IMR-90 (cell line): ENCODE measurements around the gene SRMS. TPM values are rescaled to one million over a fixed set of nuclear protein-coding genes. Genes with fewer than 3 reads are reported as not detected.

Experiments used
- ATAC-seq: fragments of 200-7000 bp; cut with Tn5 transposase; 2 replicates; pipeline ENCODE4 v1.9.1; 2020; ENCODE audit warnings: low read depth, mild to moderate bottlenecking, moderate library complexity
- BruUV-seq: library from RNA; stranded (reverse); fragments of 400-500 nt; replicated peaks from 2 replicates; lab custom pipeline; 2021; lab: Mats Ljungman, UMichigan
- CTCF ChIA-PET: fragments of 300-600 bp; formaldehyde crosslinking; extraction: SDS; loops from one replicate; lab custom pipeline; 2021; ENCODE audit warnings: antibody characterized with exemption; lab: Yijun Ruan, JAX
- POLR2A ChIA-PET: fragments of 300-600 bp; sonication (Branson Sonifier 250); formaldehyde crosslinking; loops from one replicate; lab custom pipeline; 2022; ENCODE audit warnings: antibody characterized with exemption; ENCODE audit not compliant: unreplicated experiment; lab: Charles Lee
- DNase-seq: peaks from one replicate; pipeline ENCODE4 v3.0.0; 2013
- H2AFZ ChIP-seq: replicated peaks from 2 replicates; pipeline ENCODE3; 2013; ENCODE audit warnings: low read length, mild to moderate bottlenecking; ENCODE audit not compliant: poor library complexity
- H2AK5ac ChIP-seq: 2 replicates; pipeline ENCODE4 v1.6.1; 2013; ENCODE audit warnings: low read depth, low read length, inconsistent platforms
- H2AK9ac ChIP-seq: replicated peaks from 2 replicates; pipeline ENCODE3; 2013; ENCODE audit warnings: mild to moderate bottlenecking, low read depth, low read length, moderate library complexity; ENCODE audit not compliant: poor library complexity
- H2BK120ac ChIP-seq: 2 replicates; pipeline ENCODE4 v1.6.1; 2013; ENCODE audit warnings: low read depth, low read length, inconsistent platforms
- H2BK15ac ChIP-seq: 3 replicates; pipeline ENCODE4 v1.6.1; 2013; ENCODE audit warnings: low read depth, low read length, inconsistent platforms
- H2BK20ac ChIP-seq: 2 replicates; pipeline ENCODE4 v1.6.1; 2013; ENCODE audit warnings: low read depth, mild to moderate bottlenecking, inconsistent platforms, low read length, moderate library complexity
- H2BK5ac ChIP-seq: 2 replicates; pipeline ENCODE4 v1.6.1; 2013; ENCODE audit warnings: mild to moderate bottlenecking, low read depth, low read length, inconsistent platforms; ENCODE audit not compliant: poor library complexity, severe bottlenecking
- H3K14ac ChIP-seq: replicated peaks from 2 replicates; pipeline ENCODE4 v1.6.1; 2013; ENCODE audit warnings: low read depth, low read length, inconsistent platforms
- H3K18ac ChIP-seq: 2 replicates; pipeline ENCODE4 v1.6.1; 2013; ENCODE audit warnings: low read depth, low read length, control low read depth
- H3K23ac ChIP-seq: 2 replicates; pipeline ENCODE4 v1.6.1; 2013; ENCODE audit warnings: low read depth, low read length, inconsistent platforms
- H3K27ac ChIP-seq: 2 replicates; pipeline ENCODE4 v1.5.1; 2013; ENCODE audit warnings: mild to moderate bottlenecking, control low read depth, low read length; ENCODE audit not compliant: insufficient read depth
- H3K27me3 ChIP-seq: 2 replicates; pipeline ENCODE4 v1.6.1; 2013; ENCODE audit warnings: low read length; ENCODE audit not compliant: control insufficient read depth, insufficient read depth
- H3K36me3 ChIP-seq: 2 replicates; pipeline ENCODE4 v1.6.1; 2013; ENCODE audit warnings: low read length, mixed read lengths; ENCODE audit not compliant: control insufficient read depth, insufficient read depth
- H3K4ac ChIP-seq: 2 replicates; pipeline ENCODE4 v1.6.1; 2013; ENCODE audit warnings: low read depth, low read length, inconsistent platforms
- H3K4me1 ChIP-seq: 2 replicates; pipeline ENCODE4 v1.6.1; 2013; ENCODE audit warnings: low read length, mixed read lengths; ENCODE audit not compliant: control insufficient read depth, insufficient read depth
- H3K4me2 ChIP-seq: 2 replicates; pipeline ENCODE4 v1.6.1; 2013; ENCODE audit warnings: low read depth, mild to moderate bottlenecking, control low read depth, low read length, moderate library complexity
- H3K4me3 ChIP-seq: 2 replicates; pipeline ENCODE4 v1.5.1; 2013; ENCODE audit warnings: low read depth, mild to moderate bottlenecking, control low read depth, low read length, moderate library complexity; ENCODE audit not compliant: insufficient read depth
- H3K56ac ChIP-seq: 2 replicates; pipeline ENCODE4 v1.6.1; 2013; ENCODE audit warnings: low read length, inconsistent platforms; ENCODE audit not compliant: insufficient read depth; ENCODE audit errors: extremely low read depth
- H3K79me1 ChIP-seq, 2 experiments: 2 replicates each; pipeline ENCODE4 v1.6.1; 2013; ENCODE audit warnings: low read length in 2 of 2, inconsistent platforms in 1 of 2, low read depth in 1 of 2
- H3K9ac ChIP-seq: 2 replicates; pipeline ENCODE4 v1.6.1; 2013; ENCODE audit warnings: low read depth, low read length, control low read depth
- H3K9me1 ChIP-seq: 2 replicates; pipeline ENCODE4 v1.6.1; 2013; ENCODE audit warnings: low read length, inconsistent platforms; ENCODE audit not compliant: insufficient read depth
- H3K9me3 ChIP-seq: 2 replicates; pipeline ENCODE4 v1.6.1; 2013; ENCODE audit warnings: low read length; ENCODE audit not compliant: control insufficient read depth, insufficient read depth
- H4K20me1 ChIP-seq: 2 replicates; pipeline ENCODE4 v1.6.1; 2013; ENCODE audit warnings: low read length, inconsistent platforms; ENCODE audit not compliant: insufficient read depth
- H4K5ac ChIP-seq: 2 replicates; pipeline ENCODE4 v1.6.1; 2013; ENCODE audit warnings: mild to moderate bottlenecking, low read depth, low read length, control low read depth
- H4K8ac ChIP-seq, 2 experiments: 2 replicates each; pipeline ENCODE4 v1.6.1; 2013; ENCODE audit warnings: low read depth in 2 of 2, low read length in 2 of 2, control low read depth in 1 of 2, inconsistent platforms in 1 of 2
- H4K91ac ChIP-seq: 2 replicates; pipeline ENCODE4 v1.6.1; 2013; ENCODE audit warnings: low read depth, low read length, inconsistent platforms; ENCODE audit not compliant: insufficient read depth
- BHLHE40 ChIP-seq: fragments of 150-350 bp; IDR thresholded peaks from 2 replicates; pipeline ENCODE4 v1.6.1; 2016; ENCODE audit warnings: mild to moderate bottlenecking, low read depth, low read length
- CEBPB ChIP-seq: IDR thresholded peaks from 2 replicates; pipeline ENCODE4 v1.6.1; 2012; ENCODE audit warnings: low read depth, low read length, improper control_type of control experiment
- CHD1 ChIP-seq: IDR thresholded peaks from 2 replicates; pipeline ENCODE4 v1.6.1; 2012; ENCODE audit warnings: low read depth, low read length, improper control_type of control experiment
- FOS ChIP-seq: fragments of 150-350 bp; IDR thresholded peaks from 2 replicates; pipeline ENCODE4 v1.6.1; 2016; ENCODE audit warnings: low read depth, low read length
- MAZ ChIP-seq: IDR thresholded peaks from 2 replicates; pipeline ENCODE4 v1.6.1; 2012; ENCODE audit warnings: low read depth, mild to moderate bottlenecking, low read length, improper control_type of control experiment, moderate library complexity, borderline replicate concordance
- NFE2L2 ChIP-seq: fragments of 150-350 bp; IDR thresholded peaks from 2 replicates; pipeline ENCODE4 v1.6.1; 2016; ENCODE audit warnings: low read depth, mild to moderate bottlenecking, low read length
- POLR2A ChIP-seq: IDR thresholded peaks from 2 replicates; pipeline ENCODE4 v1.6.1; 2012; ENCODE audit warnings: mild to moderate bottlenecking, low read depth, low read length
- RAD21 ChIP-seq: IDR thresholded peaks from 2 replicates; pipeline ENCODE4 v1.6.1; 2012; ENCODE audit warnings: low read length, improper control_type of control experiment
- RCOR1 ChIP-seq: IDR thresholded peaks from 2 replicates; pipeline ENCODE4 v1.6.1; 2012; ENCODE audit warnings: mild to moderate bottlenecking, low read length, improper control_type of control experiment; ENCODE audit not compliant: insufficient replicate concordance
- RFX5 ChIP-seq: IDR thresholded peaks from 2 replicates; pipeline ENCODE4 v1.8.0; 2012; ENCODE audit warnings: low read depth, mild to moderate bottlenecking, low read length, moderate library complexity
- SMC3 ChIP-seq: fragments of 150-350 bp; IDR thresholded peaks from 2 replicates; pipeline ENCODE4 v1.6.1; 2016; ENCODE audit warnings: low read depth, mild to moderate bottlenecking, antibody characterized with exemption, low read length, moderate library complexity
- WGBS, 2 experiments: methylation state at CpG; one replicate each; pipeline versions ENCODE4 v1.1.5 to v1.1.7; 2013; ENCODE audit warnings: missing lambda C conversion rate in 2 of 2; ENCODE audit not compliant: insufficient read length in 1 of 2; ENCODE audit errors: extremely low coverage in 2 of 2; 5-methylcytosine and 5-hydroxymethylcytosine counted together
- dilution Hi-C: fragments of 300-500 bp; cut with HindIII; formaldehyde crosslinking; loops from one replicate; pipeline ENCODE4 v1.14.3; 2018; ENCODE audit warnings: low sequenced_read_pairs; ENCODE audit not compliant: unreplicated experiment
- in situ Hi-C: fragments of 300-500 bp; cut with MboI; formaldehyde crosslinking; loops from 3 replicates; pipeline ENCODE4 v1.14.3; 2019; ENCODE audit warnings: low sequenced_read_pairs, inconsistent platforms, mixed read lengths
- intact Hi-C: fragments of 100-400 bp; cut with micrococcal nuclease; formaldehyde crosslinking; loops from 2 replicates; pipeline ENCODE4 v1.10.0; 2022
- polyA plus RNA-seq, 3 experiments: library from polyadenylated mRNA; depleted of rRNA; stranded (reverse); fragments of >200 nt; gene quantifications; 2 replicates each; pipeline ENCODE4 v1.2.3, GENCODE V29; 2012; ENCODE audit warnings: low replicate concordance in 1 of 3
- total RNA-seq: library from RNA; depleted of rRNA; stranded (reverse); fragments of >200 nt; gene quantifications from 2 replicates; pipeline ENCODE4 v1.2.3, GENCODE V29; 2012
- TF ChIP-seq, protein P1 (sequence below): fragments of 150-350 bp; IDR thresholded peaks from 2 replicates; pipeline ENCODE4 v1.6.1; 2017; ENCODE audit warnings: mild to moderate bottlenecking, antibody characterized with exemption, low read length, low read depth
- TF ChIP-seq, protein P2 (sequence below): fragments of 150-350 bp; IDR thresholded peaks from 2 replicates; pipeline ENCODE4 v1.6.1; 2016; ENCODE audit warnings: low read depth, mild to moderate bottlenecking, low read length, moderate library complexity, borderline replicate concordance

Gene SRMS
- total and polyA plus RNA-seq, 2 of the 4 experiments (the other 2 are of a cell fraction), result not detected

DNA sequence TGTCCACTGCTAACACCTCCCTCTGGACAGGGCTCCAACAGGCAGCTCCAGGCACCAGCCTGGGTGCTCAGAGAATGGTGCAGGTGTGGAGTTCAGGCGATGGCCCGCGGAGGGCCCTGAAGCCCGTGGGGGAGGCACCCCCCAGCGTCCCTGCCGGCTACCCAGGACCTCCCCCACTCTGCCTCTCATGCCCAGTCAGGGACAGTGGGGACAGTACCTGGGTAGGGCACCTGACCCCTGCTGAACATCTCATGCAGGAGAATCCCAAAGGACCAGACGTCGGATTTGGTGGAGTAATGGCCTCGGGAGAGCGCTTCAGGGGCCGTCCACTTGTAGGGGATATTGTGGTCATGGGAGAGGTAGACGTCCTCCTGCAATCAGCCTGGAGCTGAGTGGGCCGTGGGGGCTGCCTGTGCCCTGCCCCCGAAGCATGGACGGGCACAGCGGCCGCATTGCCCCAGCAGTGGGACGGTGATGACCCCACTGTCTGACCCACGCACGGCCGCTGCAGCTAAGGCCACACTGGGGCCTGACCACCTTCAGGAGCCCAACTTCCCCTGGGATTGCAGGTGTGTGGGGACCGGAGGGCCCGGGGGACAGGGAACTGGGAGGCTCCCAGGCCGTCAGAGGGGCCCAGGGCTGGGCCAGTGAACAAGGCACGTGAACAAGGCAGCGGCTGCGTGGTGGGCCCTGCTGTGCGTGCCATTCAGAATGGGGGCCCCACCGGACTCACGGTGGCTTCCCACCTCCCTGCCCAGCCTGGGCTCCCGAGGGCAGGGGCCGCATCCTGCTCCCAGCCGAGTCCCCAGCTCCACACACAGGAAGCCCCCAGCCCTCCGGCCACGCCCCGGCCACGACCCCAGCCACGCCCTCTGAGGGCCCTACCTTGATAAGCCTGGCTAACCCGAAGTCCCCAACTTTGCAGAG, 17.4 kb downstream of the SRMS start (continued):
- TF ChIP-seq CEBPB (no peak), MAZ (no peak)

DNA sequence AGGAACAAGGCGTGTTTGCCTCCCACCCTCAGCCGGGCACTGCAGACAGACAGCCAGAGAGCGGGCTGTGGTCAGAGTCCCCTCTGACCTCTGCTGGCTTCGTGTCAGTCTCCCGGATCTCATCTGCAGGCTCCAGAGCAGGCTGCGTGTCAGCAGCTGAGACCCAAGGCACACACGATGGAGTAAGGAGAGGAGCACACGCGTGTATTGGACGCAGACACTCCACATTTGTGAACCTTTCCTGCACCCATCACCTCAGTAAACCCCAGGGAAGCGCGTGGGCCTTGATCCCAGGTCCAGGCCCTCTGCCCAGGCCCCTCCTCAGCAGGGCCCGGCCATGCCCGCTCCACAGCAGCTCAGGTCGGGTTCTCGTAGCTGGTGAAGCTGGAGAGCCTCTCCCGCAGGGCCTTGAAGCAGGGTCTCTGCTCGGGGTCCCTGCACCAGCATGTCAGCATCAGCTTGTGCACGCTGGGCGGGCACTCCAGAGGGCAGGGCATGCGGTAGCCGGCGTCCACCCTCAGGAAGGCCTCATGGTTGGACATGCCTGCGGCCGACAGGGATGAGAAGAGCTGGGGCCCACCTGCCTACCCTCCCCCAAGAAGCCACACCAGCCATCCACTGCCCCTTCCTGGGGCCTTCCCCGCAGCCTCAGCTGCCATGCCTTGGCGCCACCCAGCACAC, 18.2 kb downstream of the SRMS start:
- Histone ChIP-seq H2BK5ac (no peak overlapping the region), H2BK20ac (no peak overlapping the region), H3K4me1 (no peaks in the 10 kb centered on the region), H2BK15ac (no peak overlapping the region), H2BK120ac (no peak overlapping the region), H2AK5ac (no peak overlapping the region), H3K23ac (no peak overlapping the region), H3K4ac (no peak overlapping the region), H3K79me1 (no peaks in the 10 kb centered on the region), H4K91ac (no peak overlapping the region), H3K27ac (no peak overlapping the region), H2AFZ (no peak overlapping the region), H4K20me1 (no peaks in the 10 kb centered on the region), H4K8ac (no peak overlapping the region), H3K4me3 (no peak overlapping the region), H3K4me2 (no peak overlapping the region), H3K9me1 (no peaks in the 10 kb centered on the region), H3K36me3 (no peaks in the 10 kb centered on the region), H3K56ac (no peak overlapping the region), H4K5ac (no peak overlapping the region), H3K9ac (no peak overlapping the region), H3K14ac (no peak overlapping the region), H3K27me3 (peaks cover 1% of the 10 kb centered on the region; the same call in 1 of the 2 replicates), H2AK9ac (no peak overlapping the region), H3K18ac (no peak overlapping the region), H3K9me3 (no peaks in the 10 kb centered on the region)
- POLR2A ChIA-PET, result no interaction called here
- in situ Hi-C loops, result no loop called here
- dilution Hi-C loops, result no loop called here
- WGBS, 2 experiments, result 93% methylated on average over 8 of the region's 27 CpGs; no CpG with 5 or more reads in 1 of the 2 experiments
- DNase-seq (no peak), ATAC-seq (0 out of 2 replicates have a peak, but pooled peaks have one; percentile 5)
- CTCF ChIA-PET, result no interaction called here
- no TSS peak for BruUV-seq
- intact Hi-C loops, result no loop called here
- no peak for TF ChIP-seq CEBPB
- TF ChIP-seq RFX5, result no peak
- TF ChIP-seq, protein P1, sequence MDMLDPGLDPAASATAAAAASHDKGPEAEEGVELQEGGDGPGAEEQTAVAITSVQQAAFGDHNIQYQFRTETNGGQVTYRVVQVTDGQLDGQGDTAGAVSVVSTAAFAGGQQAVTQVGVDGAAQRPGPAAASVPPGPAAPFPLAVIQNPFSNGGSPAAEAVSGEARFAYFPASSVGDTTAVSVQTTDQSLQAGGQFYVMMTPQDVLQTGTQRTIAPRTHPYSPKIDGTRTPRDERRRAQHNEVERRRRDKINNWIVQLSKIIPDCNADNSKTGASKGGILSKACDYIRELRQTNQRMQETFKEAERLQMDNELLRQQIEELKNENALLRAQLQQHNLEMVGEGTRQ, result no peak
- no peak for TF ChIP-seq SMC3
- TF ChIP-seq, protein P2, sequence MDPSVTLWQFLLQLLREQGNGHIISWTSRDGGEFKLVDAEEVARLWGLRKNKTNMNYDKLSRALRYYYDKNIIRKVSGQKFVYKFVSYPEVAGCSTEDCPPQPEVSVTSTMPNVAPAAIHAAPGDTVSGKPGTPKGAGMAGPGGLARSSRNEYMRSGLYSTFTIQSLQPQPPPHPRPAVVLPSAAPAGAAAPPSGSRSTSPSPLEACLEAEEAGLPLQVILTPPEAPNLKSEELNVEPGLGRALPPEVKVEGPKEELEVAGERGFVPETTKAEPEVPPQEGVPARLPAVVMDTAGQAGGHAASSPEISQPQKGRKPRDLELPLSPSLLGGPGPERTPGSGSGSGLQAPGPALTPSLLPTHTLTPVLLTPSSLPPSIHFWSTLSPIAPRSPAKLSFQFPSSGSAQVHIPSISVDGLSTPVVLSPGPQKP, result no peak
- TF ChIP-seq NFE2L2, result no peak
- no peak for TF ChIP-seq RCOR1
- no peak for TF ChIP-seq BHLHE40
- no peak for TF ChIP-seq FOS
- TF ChIP-seq RAD21, result no peak
- TF ChIP-seq MAZ, result no peak
- TF ChIP-seq CHD1, result no peak
- no peak for TF ChIP-seq POLR2A
